OCI-LY7 (cell line): ENCODE data around the gene JPH3. TPM values are rescaled to one million over a fixed set of nuclear protein-coding genes. Genes with fewer than 3 reads are reported as not detected.

Experiments
- BruUV-seq: library from RNA; stranded (reverse); fragments of 400-500 nt; replicated peaks from 2 replicates; lab custom pipeline; 2021; lab: Mats Ljungman, UMichigan
- CTCF ChIA-PET: fragments of 300-600 bp; sonication (Branson Sonifier 250); formaldehyde crosslinking; loops from one replicate; lab custom pipeline; 2022; ENCODE audit warnings: antibody characterized with exemption; ENCODE audit not compliant: unreplicated experiment; lab: Charles Lee
- POLR2A ChIA-PET: fragments of 300-600 bp; sonication (Branson Sonifier 250); formaldehyde crosslinking; loops from one replicate; lab custom pipeline; 2022; ENCODE audit warnings: antibody characterized with exemption; lab: Charles Lee
- DNase-seq: peaks from one replicate; pipeline ENCODE4 v3.0.0-alpha.2; 2015; ENCODE audit warnings: low spot score
- H2AFZ ChIP-seq: fragments of 200-600 bp; sonication (generic), shearing (Covaris generic); 2 replicates; pipeline ENCODE4 v1.6.1; 2014; ENCODE audit warnings: mild to moderate bottlenecking, antibody characterized with exemption, low read length, moderate library complexity
- H3K27ac ChIP-seq: fragments of 200-600 bp; sonication (generic); 2 replicates; pipeline ENCODE4 v1.5.1; 2014; ENCODE audit warnings: mixed run types, low read depth, mild to moderate bottlenecking, moderate library complexity, low read length, inconsistent platforms; ENCODE audit not compliant: poor library complexity, severe bottlenecking
- H3K36me3 ChIP-seq: fragments of 200-600 bp; sonication (generic); 2 replicates; pipeline ENCODE4 v1.6.1; 2014; ENCODE audit warnings: mild to moderate bottlenecking, antibody characterized with exemption, low read length, moderate library complexity, mixed read lengths; ENCODE audit not compliant: insufficient read depth
- H3K4me1 ChIP-seq: fragments of 200-600 bp; sonication (generic); 2 replicates; pipeline ENCODE4 v1.5.1; 2014; ENCODE audit warnings: mild to moderate bottlenecking, low read length; ENCODE audit not compliant: insufficient read depth, poor library complexity, severe bottlenecking
- H3K4me2 ChIP-seq: fragments of 200-600 bp; sonication (generic); 2 replicates; pipeline ENCODE4 v1.6.1; 2014; ENCODE audit warnings: mild to moderate bottlenecking, low read length
- H3K4me3 ChIP-seq: fragments of 200-600 bp; sonication (generic); 2 replicates; pipeline ENCODE4 v1.5.1; 2014; ENCODE audit warnings: mild to moderate bottlenecking, low read depth, low read length; ENCODE audit not compliant: poor library complexity, severe bottlenecking
- H3K79me2 ChIP-seq: fragments of 200-600 bp; sonication (generic); 2 replicates; pipeline ENCODE4 v1.6.1; 2016; ENCODE audit warnings: low read depth, mild to moderate bottlenecking, low read length, moderate library complexity, mixed read lengths; ENCODE audit not compliant: insufficient read depth
- H3K9me2 ChIP-seq: fragments of 200-600 bp; sonication (generic); 2 replicates; pipeline ENCODE4 v1.6.1; 2016; ENCODE audit warnings: mild to moderate bottlenecking, low read length, mixed read lengths; ENCODE audit not compliant: insufficient read depth
- H3K9me3 ChIP-seq: fragments of 200-600 bp; sonication (generic); 2 replicates; pipeline ENCODE4 v1.6.1; 2014; ENCODE audit warnings: mild to moderate bottlenecking, mixed run types, low read length, mixed read lengths
- H4K20me1 ChIP-seq: fragments of 200-600 bp; sonication (generic); 2 replicates; pipeline ENCODE4 v1.6.1; 2014; ENCODE audit warnings: mild to moderate bottlenecking, antibody characterized with exemption, low read length, moderate library complexity, mixed read lengths; ENCODE audit not compliant: insufficient read depth
- EZH2phosphoT487 ChIP-seq: fragments of 200-600 bp; sonication (generic); IDR thresholded peaks from 2 replicates; pipeline ENCODE4 v1.6.1; 2018; ENCODE audit warnings: low read depth, borderline replicate concordance, mild to moderate bottlenecking, mixed run types, antibody characterized with exemption, low read length, moderate library complexity, mixed read lengths
- intact Hi-C: fragments of 100-400 bp; cut with micrococcal nuclease; formaldehyde crosslinking; loops from one replicate; pipeline ENCODE4 v1.10.0; 2022; ENCODE audit not compliant: unreplicated experiment
- total RNA-seq, 2 experiments: library from RNA; depleted of rRNA in 1 of 2; stranded (reverse); fragments of >200 nt in 1 of 2; shearing (Covaris generic) in 1 of 2; gene quantifications; 2 replicates each; pipeline ENCODE4 v1.2.3, GENCODE V29; 2014 to 2022
- TF ChIP-seq, protein P1 (sequence below): fragments of 200-600 bp; sonication (generic); conservative IDR thresholded peaks from 2 replicates; pipeline ENCODE4 v1.5.1; 2014; ENCODE audit warnings: mild to moderate bottlenecking, antibody characterized with exemption, low read length, moderate library complexity, mixed read lengths

The JPH3 gene
- total RNA-seq, 2 experiments from 2014 or later: not detected

GRCh38 chr16:87586201-87586782 is 16.0 kb upstream of the JPH3 start:
- no peaks in the 10 kb centered on the region for H3K79me2 ChIP-seq
- BruUV-seq: no TSS peak
- no peak overlapping the region for H2AFZ ChIP-seq
- no peak overlapping the region for H3K4me2 ChIP-seq
- H3K36me3 ChIP-seq: no peaks in the 10 kb centered on the region
- H3K9me3 ChIP-seq: no peaks in the 10 kb centered on the region
- H3K4me3 ChIP-seq: no peak overlapping the region
- no peak for TF ChIP-seq EZH2phosphoT487
- H4K20me1 ChIP-seq: no peaks in the 10 kb centered on the region
- H3K4me1 ChIP-seq: no peaks in the 10 kb centered on the region
- intact Hi-C loops: no loop called here
- ChIA-PET CTCF (no interaction called here), POLR2A (no interaction called here)
- no peak overlapping the region for H3K27ac ChIP-seq
- DNase-seq: no peak
- no peaks in the 10 kb centered on the region for H3K9me2 ChIP-seq

DNA sequence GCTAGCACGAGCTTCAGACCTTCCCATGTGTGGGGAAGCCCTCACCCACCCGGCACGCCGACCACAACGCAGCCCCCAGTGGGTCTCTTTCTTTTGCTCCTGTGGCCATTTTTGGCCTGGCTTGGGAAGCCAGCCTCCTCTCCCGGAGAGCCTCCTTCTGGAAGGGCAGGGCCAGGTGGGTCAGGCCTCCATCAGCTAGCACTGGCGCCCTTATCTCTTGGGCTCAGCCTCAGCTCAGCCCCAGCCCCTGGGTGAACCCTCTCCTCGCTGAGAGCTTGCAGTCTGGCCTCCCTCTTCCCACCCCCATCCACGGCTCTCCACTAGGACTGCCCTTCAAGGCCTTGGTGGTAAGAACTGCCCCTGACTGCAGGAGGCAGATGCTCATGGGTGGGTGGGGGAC is 14.7 kb upstream of the JPH3 start:
- CTCF ChIA-PET: no interaction called here
- DNase-seq: no peak
- no peaks in the 10 kb centered on the region for H3K9me2 ChIP-seq
- H3K36me3 ChIP-seq: no peaks in the 10 kb centered on the region
- no peaks in the 10 kb centered on the region for H3K4me1 ChIP-seq
- no peak overlapping the region for H3K4me2 ChIP-seq
- TF ChIP-seq, protein P1, sequence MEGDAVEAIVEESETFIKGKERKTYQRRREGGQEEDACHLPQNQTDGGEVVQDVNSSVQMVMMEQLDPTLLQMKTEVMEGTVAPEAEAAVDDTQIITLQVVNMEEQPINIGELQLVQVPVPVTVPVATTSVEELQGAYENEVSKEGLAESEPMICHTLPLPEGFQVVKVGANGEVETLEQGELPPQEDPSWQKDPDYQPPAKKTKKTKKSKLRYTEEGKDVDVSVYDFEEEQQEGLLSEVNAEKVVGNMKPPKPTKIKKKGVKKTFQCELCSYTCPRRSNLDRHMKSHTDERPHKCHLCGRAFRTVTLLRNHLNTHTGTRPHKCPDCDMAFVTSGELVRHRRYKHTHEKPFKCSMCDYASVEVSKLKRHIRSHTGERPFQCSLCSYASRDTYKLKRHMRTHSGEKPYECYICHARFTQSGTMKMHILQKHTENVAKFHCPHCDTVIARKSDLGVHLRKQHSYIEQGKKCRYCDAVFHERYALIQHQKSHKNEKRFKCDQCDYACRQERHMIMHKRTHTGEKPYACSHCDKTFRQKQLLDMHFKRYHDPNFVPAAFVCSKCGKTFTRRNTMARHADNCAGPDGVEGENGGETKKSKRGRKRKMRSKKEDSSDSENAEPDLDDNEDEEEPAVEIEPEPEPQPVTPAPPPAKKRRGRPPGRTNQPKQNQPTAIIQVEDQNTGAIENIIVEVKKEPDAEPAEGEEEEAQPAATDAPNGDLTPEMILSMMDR: no peak
- no peak for TF ChIP-seq EZH2phosphoT487
- BruUV-seq: no TSS peak
- intact Hi-C loops: no loop called here
- POLR2A ChIA-PET: no interaction called here
- H3K27ac ChIP-seq: no peak overlapping the region
- H2AFZ ChIP-seq: no peak overlapping the region
- H3K4me3 ChIP-seq: no peak overlapping the region
- H3K9me3 ChIP-seq: no peaks in the 10 kb centered on the region
- H3K79me2 ChIP-seq: no peaks in the 10 kb centered on the region
- no peaks in the 10 kb centered on the region for H4K20me1 ChIP-seq

- Histone ChIP-seq H3K4me2 (no peak overlapping the region), H3K9me3 (no peaks in the 10 kb centered on the region), H4K20me1 (no peaks in the 10 kb centered on the region), H3K36me3 (no peaks in the 10 kb centered on the region), H3K4me1 (no peaks in the 10 kb centered on the region), H3K9me2 (no peaks in the 10 kb centered on the region), H3K4me3 (no peak overlapping the region), H3K27ac (no peak overlapping the region), H2AFZ (no peak overlapping the region), H3K79me2 (no peaks in the 10 kb centered on the region)
- no TSS peak for BruUV-seq
- TF ChIP-seq EZH2phosphoT487: no peak
- TF ChIP-seq, protein P1: no peak
- no peak for DNase-seq
- ChIA-PET CTCF (no interaction called here), POLR2A (no interaction called here)
- intact Hi-C loops: no loop called here
Measured at GRCh38 chr16:87592018-87592712, 10.1 kb upstream of the JPH3 start.
